ENCODE measurements around the gene RGS7BP. TPM values are rescaled to one million over a fixed set of nuclear protein-coding genes. Genes with fewer than 3 reads are reported as not detected.
"Not testable (repeated sequence)": the region's sequence is repeated elsewhere in the genome, so short reads cannot be mapped to it uniquely, and the experiment has no call there.

RGS7BP gene
- total RNA-seq, 1 donor from 2014 or later, result not detected

GRCh38 chr5:64532657-64533056 lies 26.8 kb downstream of the RGS7BP start:
- no peak overlapping the region for H3K4me3 ChIP-seq (ENCODE audit: low read depth, low read length)
- DNase-seq (ENCODE audit: low read depth), result no peak
- TF ChIP-seq, protein P1, sequence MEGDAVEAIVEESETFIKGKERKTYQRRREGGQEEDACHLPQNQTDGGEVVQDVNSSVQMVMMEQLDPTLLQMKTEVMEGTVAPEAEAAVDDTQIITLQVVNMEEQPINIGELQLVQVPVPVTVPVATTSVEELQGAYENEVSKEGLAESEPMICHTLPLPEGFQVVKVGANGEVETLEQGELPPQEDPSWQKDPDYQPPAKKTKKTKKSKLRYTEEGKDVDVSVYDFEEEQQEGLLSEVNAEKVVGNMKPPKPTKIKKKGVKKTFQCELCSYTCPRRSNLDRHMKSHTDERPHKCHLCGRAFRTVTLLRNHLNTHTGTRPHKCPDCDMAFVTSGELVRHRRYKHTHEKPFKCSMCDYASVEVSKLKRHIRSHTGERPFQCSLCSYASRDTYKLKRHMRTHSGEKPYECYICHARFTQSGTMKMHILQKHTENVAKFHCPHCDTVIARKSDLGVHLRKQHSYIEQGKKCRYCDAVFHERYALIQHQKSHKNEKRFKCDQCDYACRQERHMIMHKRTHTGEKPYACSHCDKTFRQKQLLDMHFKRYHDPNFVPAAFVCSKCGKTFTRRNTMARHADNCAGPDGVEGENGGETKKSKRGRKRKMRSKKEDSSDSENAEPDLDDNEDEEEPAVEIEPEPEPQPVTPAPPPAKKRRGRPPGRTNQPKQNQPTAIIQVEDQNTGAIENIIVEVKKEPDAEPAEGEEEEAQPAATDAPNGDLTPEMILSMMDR (conservative IDR thresholded peaks at IDR 0.05; ENCODE audit: low read depth, low read length), result no peak

GRCh38 chr5:64534033-64534432 lies 28.2 kb downstream of the RGS7BP start:
- no peak overlapping the region for H3K4me3 ChIP-seq (ENCODE audit: low read depth, low read length)
- DNase-seq (ENCODE audit: low read depth), result no peak
- TF ChIP-seq, protein P1 (conservative IDR thresholded peaks at IDR 0.05; ENCODE audit: low read depth, low read length), result no peak

DNA sequence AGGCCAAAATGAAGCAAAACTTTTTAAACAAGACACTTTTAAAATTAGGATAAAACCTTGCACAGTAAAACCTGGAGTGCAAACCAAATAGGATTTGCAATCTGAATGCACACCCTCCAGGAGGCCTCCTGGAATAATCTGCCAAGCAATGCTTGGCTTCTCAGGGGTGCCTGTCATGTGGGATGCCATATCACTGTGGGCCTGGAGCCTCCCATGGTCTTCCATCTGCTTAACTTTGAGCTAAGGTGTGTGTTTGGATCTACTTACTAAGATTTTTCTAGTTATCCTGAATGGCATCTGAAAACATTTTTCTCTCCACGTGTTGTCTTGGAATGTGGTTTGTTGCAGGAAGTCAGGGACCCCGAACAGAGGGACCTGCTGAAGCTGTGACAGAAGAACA lies 52.1 kb downstream of the RGS7BP start:
- DNase-seq (ENCODE audit: low read depth), result no peak
- H3K4me3 ChIP-seq (ENCODE audit: low read depth, low read length), result no peak overlapping the region
- TF ChIP-seq, protein P1 (conservative IDR thresholded peaks at IDR 0.05; ENCODE audit: low read depth, low read length), result no peak

DNA sequence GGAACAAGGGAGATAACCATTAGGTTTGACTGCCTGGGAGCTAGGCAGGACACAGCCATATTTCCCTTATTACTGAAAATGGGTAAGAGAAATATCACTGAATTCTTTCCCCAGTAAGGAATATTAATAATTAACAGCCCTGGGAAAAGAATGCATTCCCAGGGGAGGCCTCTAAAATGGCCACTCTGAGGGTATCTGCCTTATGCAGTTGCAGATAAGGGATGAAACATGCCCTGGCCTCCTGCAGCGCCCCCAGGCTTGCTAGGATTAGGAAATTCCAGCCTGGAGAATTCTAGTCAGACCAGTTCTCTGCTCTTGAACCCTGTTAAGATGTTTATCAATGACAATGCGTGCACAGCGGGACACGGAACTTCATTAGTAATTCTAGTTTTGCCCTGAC lies 52.8 kb downstream of the RGS7BP start:
- H3K4me3 ChIP-seq (ENCODE audit: low read depth, low read length); DNase-seq (ENCODE audit: low read depth): not testable (repeated sequence)

DNA sequence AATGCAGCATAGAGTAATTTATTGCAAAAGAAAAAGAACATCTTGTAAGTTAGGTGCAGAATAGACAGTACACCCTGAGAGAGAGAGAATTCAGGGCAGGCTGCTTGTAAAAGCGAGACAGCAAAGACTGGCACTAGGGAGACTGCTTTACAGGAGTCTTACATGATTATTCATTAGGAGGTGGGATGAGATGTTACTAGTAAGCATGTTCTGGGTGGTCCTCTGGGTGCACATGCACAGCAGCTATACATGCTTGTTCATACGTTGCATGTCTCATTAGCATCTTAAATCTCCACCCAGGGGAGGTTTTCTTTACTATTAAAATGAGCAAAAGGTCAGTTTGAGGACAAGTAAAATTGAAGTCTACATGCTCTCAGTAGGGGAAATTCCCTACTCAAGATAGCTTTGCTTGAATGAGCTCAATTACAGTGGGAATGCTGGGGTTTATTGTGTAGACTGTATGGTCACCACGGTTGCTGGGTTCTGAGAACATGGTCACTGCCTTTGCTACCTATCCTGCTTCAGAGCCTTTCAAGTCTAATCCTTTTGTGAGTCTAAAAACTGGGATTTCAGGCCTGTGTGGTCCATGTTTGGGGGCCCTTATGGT lies 60.6 kb downstream of the RGS7BP start:
- H3K4me3 ChIP-seq (ENCODE audit: low read depth, low read length), result no peak overlapping the region
- TF ChIP-seq, protein P1 (conservative IDR thresholded peaks at IDR 0.05; ENCODE audit: low read depth, low read length), result no peak
- DNase-seq (ENCODE audit: low read depth), result peak; percentile 3

GRCh38 chr5:64569858-64570257 lies 64.0 kb downstream of the RGS7BP start:
- DNase-seq (ENCODE audit: low read depth), result no peak
- TF ChIP-seq, protein P1 (conservative IDR thresholded peaks at IDR 0.05; ENCODE audit: low read depth, low read length), result no peak
- no peak overlapping the region for H3K4me3 ChIP-seq (ENCODE audit: low read depth, low read length)

GRCh38 chr5:64570395-64570996 lies 64.7 kb downstream of the RGS7BP start:
- TF ChIP-seq, protein P1 (conservative IDR thresholded peaks at IDR 0.05; ENCODE audit: low read depth, low read length), result no peak
- no peak for DNase-seq (ENCODE audit: low read depth)
- H3K4me3 ChIP-seq (ENCODE audit: low read depth, low read length), result no peak overlapping the region

Measured in epithelial cell of proximal tubule (primary cell).